GM06990 (cell line): ENCODE measurements around the gene ABHD1.

Experiments used
- DNase-seq: peaks from one replicate; pipeline ENCODE4 v3.0.0-alpha.2; 2011; ENCODE audit not compliant: insufficient read length; ENCODE audit errors: extremely low read depth
- H3K27me3 ChIP-seq: replicated peaks from 2 replicates; pipeline ENCODE4 v1.6.0; 2011; ENCODE audit warnings: low read length; ENCODE audit not compliant: control insufficient read depth, insufficient read depth
- H3K36me3 ChIP-seq: 2 replicates; pipeline ENCODE4 v1.5.1; 2011; ENCODE audit warnings: low read length; ENCODE audit not compliant: control insufficient read depth, insufficient read depth
- H3K4me3 ChIP-seq: replicated peaks from 2 replicates; pipeline ENCODE4 v1.5.1; 2011; ENCODE audit warnings: low read depth, mild to moderate bottlenecking, control low read depth, low read length
- CTCF ChIP-seq: IDR thresholded peaks from 2 replicates; pipeline ENCODE4 v1.5.1; 2011; ENCODE audit warnings: low read length, control low read depth, mild to moderate bottlenecking, inconsistent platforms; ENCODE audit not compliant: insufficient read depth, poor library complexity, severe bottlenecking

Gene ABHD1

GRCh38 chr2:27079233-27080139 lies 44.1 kb upstream of the ABHD1 start:
- no peak for DNase-seq
- H3K27me3 ChIP-seq, result no peaks in the 10 kb centered on the region
- TF ChIP-seq CTCF, result no peak
- H3K36me3 ChIP-seq, result no peaks in the 10 kb centered on the region
- H3K4me3 ChIP-seq, result no peak overlapping the region

- DNase-seq, result no peak
- no peak overlapping the region for H3K4me3 ChIP-seq
Observed at GRCh38 chr2:27080140-27080469, 43.5 kb upstream of the ABHD1 start.

GRCh38 chr2:27080603-27080936 lies 43.0 kb upstream of the ABHD1 start:
- TF ChIP-seq CTCF, result no peak
- DNase-seq, result no peak
- no peaks in the 10 kb centered on the region for H3K27me3 ChIP-seq
- no peak overlapping the region for H3K4me3 ChIP-seq
- H3K36me3 ChIP-seq, result no peaks in the 10 kb centered on the region

More at GRCh38 chr2:27080140-27080469, 43.5 kb upstream of the ABHD1 start:
- no peak for TF ChIP-seq CTCF
- Histone ChIP-seq H3K27me3 (no peaks in the 10 kb centered on the region), H3K36me3 (no peaks in the 10 kb centered on the region)

GRCh38 chr2:27081984-27082772 lies 41.4 kb upstream of the ABHD1 start:
- TF ChIP-seq CTCF, result no peak
- H3K36me3 ChIP-seq, result no peaks in the 10 kb centered on the region
- DNase-seq, result no peak
- no peaks in the 10 kb centered on the region for H3K27me3 ChIP-seq
- no peak overlapping the region for H3K4me3 ChIP-seq

- no peaks in the 10 kb centered on the region for H3K27me3 ChIP-seq
- no peaks in the 10 kb centered on the region for H3K36me3 ChIP-seq
- no peak for TF ChIP-seq CTCF
- DNase-seq, result no peak
- no peak overlapping the region for H3K4me3 ChIP-seq
Observed at GRCh38 chr2:27082773-27083409, 40.7 kb upstream of the ABHD1 start.
